ENCODE results near the gene PIP4K2A. TPM values are rescaled to one million over a fixed set of nuclear protein-coding genes. Genes with fewer than 3 reads are reported as not detected.

Gene PIP4K2A
- total RNA-seq, 4 donors from 2014 or later, result 7.4 to 60.3 (median 9.9) TPM

DNA sequence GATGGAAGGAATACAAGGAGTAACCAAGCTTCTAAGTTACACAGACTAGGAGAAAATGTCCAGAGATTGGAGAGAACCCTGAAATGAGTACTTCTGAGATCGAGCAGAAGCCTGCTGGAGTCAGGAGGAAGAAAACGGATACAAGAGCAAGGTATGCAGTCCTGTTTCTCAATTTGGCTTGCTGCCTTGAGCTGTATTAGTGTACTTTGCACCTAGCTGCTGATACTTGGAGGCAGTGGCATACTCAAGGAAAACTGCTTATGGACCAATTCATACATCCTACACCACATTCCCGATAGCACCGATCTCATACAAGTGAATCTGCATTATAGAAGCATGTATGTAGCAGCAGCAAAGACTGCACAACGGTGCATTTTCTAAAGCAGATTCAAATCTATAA lies 14.4 kb downstream of the PIP4K2A start:
- H3K4me1 ChIP-seq, result peaks cover 14% of the 10 kb centered on the region
- WGBS, result 92% methylated on average over 5 of the region's 5 CpGs
- TF ChIP-seq EP300 (IDR thresholded peaks at IDR 0.05) (no peak), POLR2AphosphoS5 (IDR thresholded peaks at IDR 0.05) (no peak), POLR2A (IDR thresholded peaks at IDR 0.05) (no peak)
- TF ChIP-seq, protein P1, sequence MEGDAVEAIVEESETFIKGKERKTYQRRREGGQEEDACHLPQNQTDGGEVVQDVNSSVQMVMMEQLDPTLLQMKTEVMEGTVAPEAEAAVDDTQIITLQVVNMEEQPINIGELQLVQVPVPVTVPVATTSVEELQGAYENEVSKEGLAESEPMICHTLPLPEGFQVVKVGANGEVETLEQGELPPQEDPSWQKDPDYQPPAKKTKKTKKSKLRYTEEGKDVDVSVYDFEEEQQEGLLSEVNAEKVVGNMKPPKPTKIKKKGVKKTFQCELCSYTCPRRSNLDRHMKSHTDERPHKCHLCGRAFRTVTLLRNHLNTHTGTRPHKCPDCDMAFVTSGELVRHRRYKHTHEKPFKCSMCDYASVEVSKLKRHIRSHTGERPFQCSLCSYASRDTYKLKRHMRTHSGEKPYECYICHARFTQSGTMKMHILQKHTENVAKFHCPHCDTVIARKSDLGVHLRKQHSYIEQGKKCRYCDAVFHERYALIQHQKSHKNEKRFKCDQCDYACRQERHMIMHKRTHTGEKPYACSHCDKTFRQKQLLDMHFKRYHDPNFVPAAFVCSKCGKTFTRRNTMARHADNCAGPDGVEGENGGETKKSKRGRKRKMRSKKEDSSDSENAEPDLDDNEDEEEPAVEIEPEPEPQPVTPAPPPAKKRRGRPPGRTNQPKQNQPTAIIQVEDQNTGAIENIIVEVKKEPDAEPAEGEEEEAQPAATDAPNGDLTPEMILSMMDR (IDR thresholded peaks at IDR 0.05), result no peak
- no peaks in the 10 kb centered on the region for H3K27me3 ChIP-seq
- no peaks in the 10 kb centered on the region for H3K9me3 ChIP-seq
- H3K36me3 ChIP-seq, result no peaks in the 10 kb centered on the region
- DNase-seq (ENCODE audit: low spot score in 2 of 2), result no peak
- H3K4me3 ChIP-seq, result no peak overlapping the region
- no peak overlapping the region for H3K27ac ChIP-seq

DNA sequence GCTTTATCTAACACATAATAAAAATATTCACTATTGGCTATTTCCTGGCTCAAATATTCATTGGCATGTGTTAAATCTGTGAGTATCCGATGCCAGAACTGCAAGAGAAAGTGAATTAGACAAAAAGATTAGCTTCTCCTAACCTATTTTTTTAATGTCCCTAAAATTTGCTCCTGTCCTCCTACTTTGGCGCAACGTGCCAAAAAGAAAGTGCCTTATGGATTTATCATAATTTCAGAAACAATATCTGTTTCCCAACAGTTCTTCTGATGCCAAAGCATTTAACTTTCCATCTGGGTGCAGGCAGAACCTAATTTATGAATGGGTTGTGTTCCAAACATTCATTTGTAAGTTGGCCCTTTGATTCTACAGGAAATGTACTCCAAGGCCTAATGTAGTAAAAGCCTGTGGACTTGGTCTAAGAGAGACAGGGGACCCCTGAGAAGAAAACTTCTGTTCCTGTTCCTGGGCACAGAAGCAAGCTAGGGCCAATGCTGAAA lies 15.4 kb downstream of the PIP4K2A start:
- Histone ChIP-seq H3K9me3 (no peaks in the 10 kb centered on the region), H3K27ac (no peak overlapping the region), H3K36me3 (no peaks in the 10 kb centered on the region), H3K27me3 (no peaks in the 10 kb centered on the region), H3K4me3 (no peak overlapping the region), H3K4me1 (peaks cover 14% of the 10 kb centered on the region)
- 53% methylated on average over 3 of the region's 3 CpGs for WGBS
- no peak for DNase-seq (ENCODE audit: low spot score in 2 of 2)
- TF ChIP-seq, protein P1 (IDR thresholded peaks at IDR 0.05), result no peak
- no peak for TF ChIP-seq POLR2A (IDR thresholded peaks at IDR 0.05)
- TF ChIP-seq POLR2AphosphoS5 (IDR thresholded peaks at IDR 0.05), result no peak
- no peak for TF ChIP-seq EP300 (IDR thresholded peaks at IDR 0.05)

DNA sequence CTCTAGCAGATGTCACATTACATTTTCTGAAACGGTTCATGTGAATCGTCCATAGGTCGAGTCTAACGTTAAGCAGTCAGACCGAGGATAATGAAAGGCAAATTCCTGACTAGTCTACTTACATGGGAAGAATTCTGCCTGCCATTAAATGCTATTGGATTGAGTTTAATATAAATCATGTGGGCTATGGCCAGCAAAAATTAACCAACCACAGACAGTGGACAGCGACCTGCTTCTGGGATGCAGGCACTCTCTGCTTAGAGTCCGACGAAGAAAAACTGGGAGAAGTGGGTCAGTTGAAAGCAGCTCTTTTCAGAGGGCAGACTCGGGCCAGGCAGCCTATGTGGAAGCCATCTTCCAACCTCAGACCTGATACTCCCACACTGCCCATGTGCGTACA lies 16.6 kb downstream of the PIP4K2A start:
- Histone ChIP-seq H3K9me3 (no peaks in the 10 kb centered on the region), H3K27ac (no peak overlapping the region), H3K4me1 (peaks cover 15% of the 10 kb centered on the region), H3K4me3 (no peak overlapping the region), H3K36me3 (no peaks in the 10 kb centered on the region), H3K27me3 (no peaks in the 10 kb centered on the region)
- no peak for TF ChIP-seq POLR2AphosphoS5 (IDR thresholded peaks at IDR 0.05)
- TF ChIP-seq, protein P1 (IDR thresholded peaks at IDR 0.05), result no peak
- no peak for TF ChIP-seq POLR2A (IDR thresholded peaks at IDR 0.05)
- TF ChIP-seq EP300 (IDR thresholded peaks at IDR 0.05), result no peak
- DNase-seq (ENCODE audit: low spot score in 2 of 2), result no peak
- WGBS, result 90% methylated on average over 10 of the region's 10 CpGs

DNA sequence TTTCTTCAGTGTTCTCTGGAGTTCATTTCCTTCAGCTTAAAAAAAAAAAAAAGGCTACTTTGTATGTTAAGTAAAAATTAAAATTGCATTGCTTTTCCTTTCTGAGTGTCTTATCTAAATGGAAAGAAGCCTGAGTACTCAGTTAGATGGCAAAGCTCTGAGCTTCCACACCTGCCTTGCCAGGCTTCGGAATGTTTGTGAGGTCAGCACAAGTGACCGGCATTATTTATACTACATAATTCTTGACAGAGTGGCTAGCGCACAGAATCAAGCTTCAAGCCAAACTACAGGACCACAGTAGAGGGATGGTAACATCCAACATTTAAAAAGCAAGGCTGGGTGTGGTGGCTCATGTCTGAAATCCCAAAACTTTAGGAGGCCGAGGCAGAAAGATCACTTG lies 17.3 kb downstream of the PIP4K2A start:
- 94% methylated on average over 4 of the region's 4 CpGs for WGBS
- Histone ChIP-seq H3K27me3 (no peaks in the 10 kb centered on the region), H3K4me1 (peaks cover 15% of the 10 kb centered on the region), H3K9me3 (no peaks in the 10 kb centered on the region), H3K4me3 (no peak overlapping the region), H3K27ac (no peak overlapping the region), H3K36me3 (no peaks in the 10 kb centered on the region)
- no peak for TF ChIP-seq EP300 (IDR thresholded peaks at IDR 0.05)
- TF ChIP-seq, protein P1 (IDR thresholded peaks at IDR 0.05), result no peak
- TF ChIP-seq POLR2A (IDR thresholded peaks at IDR 0.05), result no peak
- no peak for TF ChIP-seq POLR2AphosphoS5 (IDR thresholded peaks at IDR 0.05)
- no peak for DNase-seq (ENCODE audit: low spot score in 2 of 2)

DNA sequence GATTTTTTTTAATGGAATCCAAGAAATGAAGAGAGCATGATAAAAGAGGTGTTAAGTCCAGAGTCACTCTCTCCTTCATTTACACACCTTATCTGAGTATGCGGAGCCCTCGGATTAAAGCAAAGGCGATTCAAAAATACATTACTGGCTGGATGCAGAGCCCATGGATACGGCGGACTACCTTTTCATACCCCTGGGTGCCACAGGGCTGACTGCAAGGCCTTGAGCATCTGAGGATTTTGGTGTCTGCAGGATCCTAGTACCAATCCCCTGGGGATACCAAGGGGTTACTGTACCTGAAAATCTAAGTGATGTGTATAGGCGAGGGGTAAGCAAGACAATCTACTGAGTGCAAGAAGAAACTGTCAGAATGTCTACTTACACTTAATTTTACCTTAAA lies 20.5 kb downstream of the PIP4K2A start:
- no peaks in the 10 kb centered on the region for H3K36me3 ChIP-seq
- WGBS, result 92% methylated on average over 6 of the region's 6 CpGs
- H3K4me3 ChIP-seq, result no peak overlapping the region
- TF ChIP-seq, protein P1 (IDR thresholded peaks at IDR 0.05), result no peak
- TF ChIP-seq POLR2AphosphoS5 (IDR thresholded peaks at IDR 0.05) (no peak), EP300 (IDR thresholded peaks at IDR 0.05) (no peak), POLR2A (IDR thresholded peaks at IDR 0.05) (no peak)
- H3K4me1 ChIP-seq, result peaks cover 15% of the 10 kb centered on the region
- H3K27ac ChIP-seq, result no peak overlapping the region
- no peak for DNase-seq (ENCODE audit: low spot score in 2 of 2)
- H3K9me3 ChIP-seq, result no peaks in the 10 kb centered on the region
- no peaks in the 10 kb centered on the region for H3K27me3 ChIP-seq

Data from suprapubic skin (tissue), 4 donors.